Glomerular visceral epithelial cell (primary cell): ENCODE results near the gene CSPG4.
"Not testable (repeated sequence)": the region's sequence is repeated elsewhere in the genome, so short reads cannot be mapped to it uniquely, and the experiment has no call there.

Experiments used
- DNase-seq: peaks from one replicate; pipeline ENCODE4 v3.0.0-alpha.2; 2016; ENCODE audit errors: extremely low spot score

Gene CSPG4

DNA sequence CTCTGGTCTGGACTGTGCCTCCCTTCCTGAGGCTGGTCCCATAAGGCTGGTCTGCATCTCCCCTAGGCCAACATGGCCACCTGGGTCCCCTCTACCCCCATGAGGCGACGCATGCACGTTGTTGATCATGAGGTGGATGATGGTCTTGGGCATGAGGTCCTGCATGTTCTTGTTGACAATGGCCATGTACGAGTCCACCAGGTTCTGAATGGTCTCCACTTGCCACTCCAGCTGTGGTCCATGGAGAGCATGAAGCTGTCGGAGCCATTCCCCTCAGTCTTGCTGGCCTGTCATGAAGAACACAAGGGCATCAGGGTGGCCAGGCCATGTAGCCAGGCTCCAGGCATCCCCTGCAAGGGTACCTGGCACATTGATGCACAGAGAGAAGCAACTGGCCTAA lies 27.1 kb upstream of the CSPG4 start:
- DNase-seq: no peak

DNA sequence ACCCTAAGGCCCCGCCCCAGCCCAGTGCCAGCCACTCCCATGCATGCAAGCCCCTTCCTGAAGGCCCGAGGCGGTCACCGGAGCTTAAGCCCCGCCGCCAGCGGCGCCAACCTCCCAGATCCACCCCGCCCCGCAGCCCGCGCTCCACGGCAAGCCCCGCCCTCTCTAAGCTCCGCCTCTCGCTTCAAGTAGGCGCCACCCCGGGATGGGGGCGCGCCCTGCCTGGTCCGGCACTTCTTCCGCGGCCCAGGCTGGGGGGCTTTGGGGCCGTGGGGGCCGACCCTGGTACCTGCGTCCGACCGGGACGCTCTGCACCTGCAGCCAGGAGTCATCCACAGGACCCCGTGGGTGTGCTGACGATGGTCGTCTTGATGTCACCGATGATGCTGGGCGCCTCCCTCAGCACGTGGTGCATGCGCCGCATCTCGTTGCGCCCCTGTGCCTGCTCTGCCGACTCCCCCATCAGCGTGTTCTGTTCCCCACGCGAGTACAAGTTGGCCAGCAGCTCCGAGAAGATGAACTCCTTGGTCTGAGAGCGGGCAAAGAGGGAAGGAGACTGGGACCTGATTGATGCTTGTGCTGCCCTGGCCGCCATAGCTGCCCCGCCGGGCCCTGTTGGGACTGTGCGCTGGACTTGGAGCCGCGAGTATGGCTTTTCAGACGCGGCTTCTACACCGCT lies 26.1 kb upstream of the CSPG4 start:
- peak; percentile 94 for DNase-seq

DNA sequence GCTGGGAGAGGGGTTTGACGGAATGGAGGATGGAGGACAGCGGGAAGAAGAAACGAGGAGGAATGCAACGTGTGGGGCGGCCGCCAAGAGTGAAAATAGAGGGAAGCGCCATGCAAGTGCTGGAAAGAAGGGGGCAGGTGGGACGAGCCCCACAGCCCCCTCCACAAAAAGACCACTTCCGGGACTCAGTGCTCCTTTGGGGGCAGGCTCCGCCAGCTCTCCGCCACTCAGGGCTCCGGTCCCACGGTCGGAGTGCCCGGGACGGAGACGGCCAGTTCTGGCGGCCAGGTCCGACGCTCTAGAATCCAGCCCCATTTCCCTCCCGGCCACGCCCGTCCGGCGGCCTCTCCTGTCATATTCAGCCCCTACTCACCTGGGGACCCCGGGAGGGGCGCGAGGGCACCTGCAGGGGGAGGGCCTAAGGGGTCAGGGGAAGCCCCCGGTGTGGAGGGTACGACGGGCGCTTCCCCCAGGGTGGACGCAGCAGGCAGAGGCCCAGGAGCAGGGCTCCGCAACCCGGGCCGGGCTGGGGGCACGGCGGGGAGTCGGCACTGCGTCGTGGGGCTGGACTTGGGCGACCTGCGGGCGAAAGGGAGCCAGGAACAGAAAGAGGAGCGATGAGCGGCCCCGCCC lies 25.5 kb upstream of the CSPG4 start:
- DNase-seq: peak; percentile 20

GRCh38 chr15:75737116-75738013 lies 24.7 kb upstream of the CSPG4 start:
- not testable (repeated sequence) for DNase-seq

- DNase-seq: no peak
Measured at GRCh38 chr15:75736256-75736655, 23.6 kb upstream of the CSPG4 start.

GRCh38 chr15:75734861-75735760 lies 22.5 kb upstream of the CSPG4 start:
- DNase-seq: peak; percentile 41

DNA sequence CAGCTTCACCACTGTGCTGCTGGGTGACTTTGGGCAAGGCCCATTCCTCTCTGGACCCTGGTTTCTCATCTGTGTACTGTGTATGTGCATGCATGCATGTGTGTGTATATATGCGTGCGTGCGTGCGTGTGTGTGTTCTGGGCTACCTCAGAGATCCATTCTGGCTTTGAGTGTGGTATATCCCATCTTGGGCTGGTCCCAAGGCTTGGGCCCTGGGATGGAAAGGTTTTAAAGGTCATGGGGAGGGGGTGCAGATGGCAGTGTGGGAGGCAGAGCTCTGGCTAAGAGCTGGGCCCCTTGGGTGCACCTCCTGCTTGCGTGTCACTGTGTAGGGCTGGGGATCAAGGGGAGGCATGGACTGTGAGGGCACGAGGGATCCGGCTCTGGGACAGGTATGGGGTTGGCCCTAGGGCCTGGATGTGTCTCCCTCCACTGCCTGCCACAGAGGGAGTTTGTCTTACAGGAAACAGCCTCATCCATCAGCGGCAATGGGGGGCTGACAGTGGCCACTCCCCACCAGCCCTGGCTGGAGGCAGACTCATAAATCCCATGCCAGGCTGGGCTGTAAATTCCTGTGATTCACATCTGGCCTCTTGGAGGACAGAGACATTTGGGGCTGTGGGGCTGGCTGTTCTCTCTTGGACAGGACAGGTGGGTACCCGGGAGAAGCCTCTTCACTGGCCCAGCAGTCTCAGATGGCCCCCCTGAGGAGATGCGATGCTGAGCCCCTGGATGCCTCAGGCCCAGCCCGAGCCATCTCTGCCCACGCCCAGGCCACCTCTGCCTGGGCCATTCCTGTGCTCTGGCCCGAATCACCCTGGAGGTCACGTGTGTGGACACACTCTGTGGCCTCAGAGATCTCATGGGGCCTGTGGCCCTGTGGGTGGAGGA lies 21.4 kb upstream of the CSPG4 start:
- peak; percentile 66 for DNase-seq

DNA sequence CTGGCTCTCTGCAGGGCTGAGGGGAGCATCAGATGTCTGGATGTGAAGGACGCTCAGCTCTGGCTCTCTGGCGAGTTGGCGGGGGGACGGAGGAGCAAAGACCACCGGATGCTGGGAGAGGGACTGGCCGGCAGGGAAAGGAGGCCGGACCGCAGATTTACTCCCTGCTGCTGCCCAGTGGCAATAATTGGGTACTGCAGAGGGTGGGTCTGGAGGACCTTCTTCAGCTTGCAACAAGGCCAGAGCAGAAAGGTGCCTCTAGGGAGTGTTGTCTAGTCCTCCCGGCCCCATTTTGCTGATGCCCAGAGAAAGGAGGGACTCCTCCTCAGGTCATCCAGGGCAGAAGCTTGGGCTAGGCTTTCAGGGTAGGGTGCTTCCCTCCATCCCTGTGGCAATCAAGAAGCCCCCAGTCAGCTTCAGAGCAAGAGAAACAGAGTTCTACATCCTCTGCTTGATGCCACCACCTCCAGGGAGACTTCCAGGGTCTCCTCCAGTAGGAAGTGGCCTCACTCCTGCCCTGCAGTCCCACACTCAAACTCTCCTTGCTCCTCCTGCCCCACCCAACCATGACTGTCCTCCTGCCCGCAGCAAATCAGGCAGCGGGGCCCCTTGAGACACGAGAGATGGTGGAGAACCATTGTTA lies 20.3 kb upstream of the CSPG4 start:
- peak; percentile 69 for DNase-seq

DNA sequence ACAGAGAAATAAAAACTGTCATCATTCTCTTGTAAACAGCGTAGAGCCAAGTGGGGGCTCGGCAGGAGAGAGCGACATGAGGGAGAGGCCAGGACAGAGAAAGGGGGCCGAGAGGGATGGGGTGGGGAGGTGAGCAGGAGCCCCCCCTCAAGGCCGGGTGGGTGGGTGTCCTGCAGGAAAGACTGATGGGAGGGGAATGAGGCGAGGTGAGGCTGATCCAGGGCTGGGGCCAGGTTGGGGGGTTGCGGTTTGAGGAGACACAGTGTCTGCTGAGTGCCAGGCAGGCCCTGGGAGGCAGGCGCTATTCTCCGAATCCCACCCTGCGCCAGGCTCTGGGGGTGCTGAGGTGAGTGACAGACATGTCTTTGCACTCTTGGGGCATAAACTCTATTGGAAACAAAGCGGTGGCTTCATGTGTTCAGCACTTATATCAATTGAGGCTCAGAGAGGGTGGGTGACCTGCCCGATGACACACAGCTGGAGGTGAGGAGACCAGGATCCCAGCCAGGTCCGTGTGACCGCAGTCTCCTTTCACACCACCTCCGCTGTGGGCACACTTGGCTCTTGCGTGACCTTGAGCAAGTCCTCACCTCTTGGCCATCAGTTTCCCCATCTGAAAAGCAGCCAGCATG lies 19.6 kb upstream of the CSPG4 start:
- no peak for DNase-seq

- no peak for DNase-seq
Measured at GRCh38 chr15:75731248-75732151, 18.9 kb upstream of the CSPG4 start.

- DNase-seq: not testable (repeated sequence)
Measured at GRCh38 chr15:75730376-75731247, 18.0 kb upstream of the CSPG4 start.

GRCh38 chr15:75729326-75730069 lies 16.9 kb upstream of the CSPG4 start:
- no peak for DNase-seq

GRCh38 chr15:75727851-75728715 lies 15.4 kb upstream of the CSPG4 start:
- DNase-seq: peak; percentile 50

DNA sequence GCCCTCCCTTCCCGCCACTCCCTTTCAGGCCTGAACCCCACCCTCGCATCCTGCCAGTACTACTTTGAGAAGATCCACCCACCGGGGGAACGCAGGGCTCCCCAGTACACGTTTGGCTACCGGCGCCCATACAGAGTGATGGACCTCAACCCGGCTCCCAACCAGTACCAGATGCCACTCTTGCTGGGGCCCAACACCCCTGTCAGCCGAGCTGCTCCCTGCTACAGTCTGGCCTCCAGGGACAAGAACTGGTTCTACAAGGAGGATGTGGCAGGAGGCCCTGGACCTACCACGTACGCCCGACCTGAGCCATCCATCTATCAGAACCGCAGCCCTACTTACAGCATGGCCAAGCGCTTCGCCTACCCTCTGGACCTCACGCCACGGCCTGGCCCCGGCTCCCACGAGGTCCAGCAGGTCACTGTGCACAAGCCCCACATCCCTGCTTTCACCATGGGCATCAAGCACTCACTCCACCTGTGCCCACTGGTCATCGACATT lies 14.4 kb upstream of the CSPG4 start:
- DNase-seq: no peak
